ENCODE measurements around the gene ACAT1. TPM values are rescaled to one million over a fixed set of nuclear protein-coding genes. Genes with fewer than 3 reads are reported as not detected.
A peak's percentile ranks its signal among the peaks of the same experiment; 100 is the strongest.
"Not testable (repeated sequence)": the region's sequence is repeated elsewhere in the genome, so short reads cannot be mapped to it uniquely, and the experiment has no call there.

Gene ACAT1
- total and polyA plus RNA-seq, 4 experiments from 2014 or later, result 19.3 to 54.2 (median 31.1) TPM

DNA sequence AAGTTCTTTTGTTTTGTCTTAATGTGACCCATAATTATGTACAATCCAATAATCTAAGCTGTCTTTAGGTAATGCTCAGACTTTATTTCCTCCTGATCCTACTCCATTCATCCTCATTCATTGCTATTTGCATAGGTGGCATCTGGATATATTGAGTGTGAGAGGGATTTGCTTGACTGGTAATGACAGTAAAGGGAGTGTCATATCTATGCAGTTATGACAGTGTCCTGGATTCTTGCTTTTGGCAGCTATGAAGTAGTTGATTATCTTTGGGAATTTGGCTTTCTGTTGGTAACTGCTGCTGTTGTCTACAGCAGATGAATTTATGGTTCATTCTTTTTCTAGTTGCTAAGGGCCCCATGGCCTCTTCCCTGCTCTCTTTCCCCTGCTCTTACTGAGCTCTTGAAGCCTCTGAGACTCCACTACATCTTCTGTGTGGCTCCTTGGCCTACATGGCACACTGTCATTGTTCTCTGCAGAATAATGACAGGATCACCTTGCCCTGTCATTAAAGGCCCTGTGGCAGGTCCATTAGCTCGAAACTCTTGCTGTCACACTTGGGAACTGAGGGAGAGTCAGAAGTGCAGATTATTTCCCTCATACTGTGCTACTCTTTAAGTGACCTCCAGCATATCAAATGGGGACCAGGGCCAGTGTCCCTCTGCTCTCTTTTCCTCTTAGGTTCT lies 20.1 kb upstream of the ACAT1 start:
- CTCF ChIA-PET (ENCODE audit: partially characterized antibody), result no interaction called here
- no peaks in the 10 kb centered on the region for H3K4me1 ChIP-seq (ENCODE audit: insufficient read depth, low read length)
- no peak overlapping the region for H3K4me3 ChIP-seq (ENCODE audit: low read length in 2 of 2)
- H3K36me3 ChIP-seq (ENCODE audit: insufficient read depth, low read length), result peaks cover 13% of the 10 kb centered on the region
- Mint-ChIP-seq H3K4me3 (no peak overlapping the region), H3K27ac (peak overlapping the region in 3 of 7 donors; percentile 29 to 63 (median 47)), H3K27me3 (no peaks in the 10 kb centered on the region), H3K4me1 (no peaks in the 10 kb centered on the region), H3K36me3 (peaks cover 30 to 56% of the 10 kb centered on the region in 2 donors), H3K9me3 (no peaks in the 10 kb centered on the region)
- no peaks in the 10 kb centered on the region for H3K9me3 ChIP-seq (ENCODE audit: control insufficient read depth in 1 of 2, low read length in 2 of 2)
- intact Hi-C loops (cut with micrococcal nuclease), result no loop called here
- DNase-seq, result no peak
- H3K27ac ChIP-seq (ENCODE audit: low read depth, low read length), result no peak overlapping the region
- POLR2A ChIA-PET (ENCODE audit: partially characterized antibody), result no interaction called here
- no peaks in the 10 kb centered on the region for H3K27me3 ChIP-seq (ENCODE audit: insufficient read depth, low read length)

DNA sequence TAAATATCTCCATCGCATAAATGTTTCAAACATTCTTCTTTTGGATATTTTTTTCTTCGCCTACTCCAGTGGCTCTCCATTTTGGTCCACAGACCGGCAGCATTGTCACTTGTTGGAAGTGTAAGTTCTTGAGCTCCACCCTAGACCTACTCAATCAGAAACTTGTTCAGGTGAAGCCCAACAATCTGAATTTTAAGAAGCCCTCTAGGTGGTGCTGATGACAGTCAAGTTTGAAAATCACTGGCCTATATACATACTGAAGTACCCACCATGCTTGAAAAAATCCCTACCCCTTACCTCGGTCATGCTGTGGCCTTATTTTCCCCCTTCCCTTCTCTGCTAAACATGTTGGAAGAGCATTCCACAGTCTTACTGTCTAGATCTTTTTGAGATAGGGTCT lies 10.2 kb upstream of the ACAT1 start:
- no peaks in the 10 kb centered on the region for H3K9me3 ChIP-seq (ENCODE audit: control insufficient read depth in 1 of 2, low read length in 2 of 2)
- intact Hi-C loops (cut with micrococcal nuclease), result no loop called here
- Mint-ChIP-seq H3K27ac (peak overlapping the region in 5 of 7 donors; percentile 16 to 54 (median 43)), H3K27me3 (no peaks in the 10 kb centered on the region), H3K4me3 (no peak overlapping the region), H3K36me3 (peaks cover 2 to 3% of the 10 kb centered on the region in 2 donors), H3K4me1 (peaks cover 0 to 2% (median 0%) of the 10 kb centered on the region in 4 donors), H3K9me3 (peaks cover 0 to 2% (median 0%) of the 10 kb centered on the region in 8 donors)
- H3K36me3 ChIP-seq (ENCODE audit: insufficient read depth, low read length), result no peaks in the 10 kb centered on the region
- no peaks in the 10 kb centered on the region for H3K27me3 ChIP-seq (ENCODE audit: insufficient read depth, low read length)
- H3K4me3 ChIP-seq (ENCODE audit: low read length in 2 of 2), result no peak overlapping the region
- H3K4me1 ChIP-seq (ENCODE audit: insufficient read depth, low read length), result no peaks in the 10 kb centered on the region
- H3K27ac ChIP-seq (ENCODE audit: low read depth, low read length), result no peak overlapping the region
- POLR2A ChIA-PET (ENCODE audit: partially characterized antibody), result interaction anchor here (1.0 to 1.2 kb wide), 2 partner anchors 12 to 34 kb away, joined by 3 read pairs; no protein-coding TSS in a partner anchor
- DNase-seq, result no peak
- CTCF ChIA-PET (ENCODE audit: partially characterized antibody), result no interaction called here

DNA sequence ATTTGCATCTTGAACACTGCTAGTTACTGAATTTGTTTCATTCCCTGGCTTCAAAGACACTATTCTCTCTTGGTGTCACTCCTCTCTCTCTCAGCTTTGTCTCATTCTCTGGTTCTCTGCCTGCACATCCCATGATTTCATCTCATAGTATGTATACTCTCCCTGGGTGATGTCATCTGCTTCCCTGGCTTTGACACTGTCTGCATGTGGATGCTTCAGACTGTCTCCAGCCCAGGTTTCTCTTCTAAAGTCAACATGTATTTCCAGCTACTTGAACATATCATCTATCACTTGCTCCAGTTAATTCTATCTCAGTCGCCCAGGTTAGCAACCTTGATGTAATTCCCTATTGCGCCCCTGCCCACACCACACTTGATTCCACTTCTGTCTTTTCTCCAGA lies 9.3 kb upstream of the ACAT1 start:
- Mint-ChIP-seq H3K4me1 (peaks cover 0 to 2% (median 0%) of the 10 kb centered on the region in 4 donors), H3K36me3 (peaks cover 2 to 3% of the 10 kb centered on the region in 2 donors), H3K27ac (peak overlapping the region in 4 of 7 donors; percentile 2 to 55 (median 30)), H3K4me3 (no peak overlapping the region), H3K27me3 (no peaks in the 10 kb centered on the region), H3K9me3 (peaks cover 0 to 2% (median 0%) of the 10 kb centered on the region in 8 donors)
- POLR2A ChIA-PET (ENCODE audit: partially characterized antibody), result interaction anchor here (1.2 kb wide), 1 partner anchor 33 kb away, joined by 3 read pairs; no protein-coding TSS in a partner anchor
- Histone ChIP-seq H3K36me3 (ENCODE audit: insufficient read depth, low read length) (no peaks in the 10 kb centered on the region), H3K9me3 (ENCODE audit: control insufficient read depth in 1 of 2, low read length in 2 of 2) (no peaks in the 10 kb centered on the region), H3K27me3 (ENCODE audit: insufficient read depth, low read length) (no peaks in the 10 kb centered on the region), H3K4me3 (ENCODE audit: low read length in 2 of 2) (no peak overlapping the region), H3K4me1 (ENCODE audit: insufficient read depth, low read length) (no peaks in the 10 kb centered on the region), H3K27ac (ENCODE audit: low read depth, low read length) (no peak overlapping the region)
- CTCF ChIA-PET (ENCODE audit: partially characterized antibody), result interaction anchor here (1.0 to 1.2 kb wide), 2 partner anchors 9 to 537 kb away, joined by 3 read pairs; partner anchors contain the start of gene ACAT1
- intact Hi-C loops (cut with micrococcal nuclease), result no loop called here
- no peak for DNase-seq

DNA sequence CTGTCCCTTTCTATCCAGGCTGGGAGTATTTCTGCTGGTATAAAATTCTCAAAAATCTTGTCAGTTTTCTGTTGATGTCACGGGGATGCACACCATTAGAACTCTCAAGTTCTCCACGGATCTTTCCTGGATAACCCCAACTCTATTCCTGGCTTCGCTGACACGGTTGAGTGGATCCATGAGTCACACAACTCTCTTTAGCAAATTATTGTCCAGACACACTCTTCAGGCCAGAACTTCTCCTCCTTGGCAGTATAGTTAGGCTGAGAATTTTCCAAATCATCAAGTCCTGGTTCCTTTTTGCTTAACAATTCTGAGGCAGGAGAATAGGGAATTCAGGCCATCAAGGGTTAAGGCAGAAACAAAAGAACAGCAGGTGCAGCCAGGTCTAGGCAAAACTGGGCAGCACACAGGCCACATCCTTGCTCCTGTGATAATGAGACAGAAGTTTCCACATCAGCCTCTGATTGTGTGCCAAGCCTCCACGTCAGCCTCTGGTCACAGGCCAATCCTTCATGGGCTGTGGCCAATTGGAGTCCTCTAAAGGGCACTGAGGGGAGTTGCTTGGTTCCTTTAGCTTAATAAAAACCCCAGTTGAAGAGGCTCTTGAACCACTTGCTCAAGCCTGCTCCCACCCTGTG lies 5.7 kb upstream of the ACAT1 start:
- POLR2A ChIA-PET (ENCODE audit: partially characterized antibody), result no interaction called here
- H3K27ac Mint-ChIP-seq, result peak overlapping the region in 1 of 7 donors; percentile 32
- Histone ChIP-seq H3K27ac (ENCODE audit: low read depth, low read length) (no peak overlapping the region), H3K27me3 (ENCODE audit: insufficient read depth, low read length) (no peaks in the 10 kb centered on the region), H3K4me3 (ENCODE audit: low read length in 2 of 2) (no peak overlapping the region), H3K9me3 (ENCODE audit: control insufficient read depth in 1 of 2, low read length in 2 of 2) (no peaks in the 10 kb centered on the region), H3K36me3 (ENCODE audit: insufficient read depth, low read length) (no peaks in the 10 kb centered on the region), H3K4me1 (ENCODE audit: insufficient read depth, low read length) (peaks cover under 1% of the 10 kb centered on the region)
- intact Hi-C loops (cut with micrococcal nuclease), result no loop called here
- peaks cover 0 to 3% of the 10 kb centered on the region in 2 donors for H3K36me3 Mint-ChIP-seq
- no peak overlapping the region for H3K4me3 Mint-ChIP-seq
- CTCF ChIA-PET (ENCODE audit: partially characterized antibody), result no interaction called here
- no peak for DNase-seq
- peaks cover 0 to 2% (median 0%) of the 10 kb centered on the region in 8 donors for H3K9me3 Mint-ChIP-seq
- peaks cover 0 to 3% (median 2%) of the 10 kb centered on the region in 4 donors for H3K4me1 Mint-ChIP-seq
- no peaks in the 10 kb centered on the region for H3K27me3 Mint-ChIP-seq

DNA sequence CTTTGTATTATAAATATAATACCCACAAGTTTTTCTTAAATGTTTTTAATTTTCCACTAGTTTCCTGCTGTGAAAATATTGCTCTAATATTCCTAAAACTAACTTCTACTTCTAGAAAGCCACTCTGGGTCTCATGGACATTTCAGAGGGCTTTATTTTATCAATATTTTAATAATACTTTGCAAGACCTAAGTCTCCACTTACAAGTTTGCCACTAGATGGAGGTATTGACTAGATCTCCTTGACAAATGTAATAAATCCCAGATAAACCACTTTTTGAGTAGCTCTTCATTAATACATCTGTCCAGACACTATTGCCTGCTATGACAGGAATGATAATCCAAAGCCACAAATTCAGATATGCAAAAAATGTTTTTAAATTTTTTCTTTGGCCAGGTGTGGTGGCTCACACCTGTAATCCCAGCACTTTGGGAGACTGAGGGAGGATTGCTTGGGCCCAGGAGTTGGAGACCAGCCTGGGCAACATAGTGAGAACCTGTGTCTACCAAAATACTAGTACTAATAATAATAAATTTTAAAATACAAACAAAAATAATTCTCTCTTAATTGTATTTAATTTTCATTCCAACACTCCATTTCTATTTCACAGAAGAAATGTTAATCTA lies 3.5 kb upstream of the ACAT1 start:
- Mint-ChIP-seq H3K27me3 (no peaks in the 10 kb centered on the region), H3K9me3 (no peaks in the 10 kb centered on the region), H3K4me1 (peaks cover 11 to 22% (median 12%) of the 10 kb centered on the region in 4 donors), H3K27ac (no peak overlapping the region), H3K4me3 (no peak overlapping the region), H3K36me3 (peaks cover 0 to 3% of the 10 kb centered on the region in 2 donors)
- H3K27me3 ChIP-seq (ENCODE audit: insufficient read depth, low read length), result no peaks in the 10 kb centered on the region
- DNase-seq, result peak in 3 of 5 donors; percentile 24 to 29 (median 27)
- H3K4me1 ChIP-seq (ENCODE audit: insufficient read depth, low read length), result peaks cover 17% of the 10 kb centered on the region
- H3K27ac ChIP-seq (ENCODE audit: low read depth, low read length), result no peak overlapping the region
- no peak overlapping the region for H3K4me3 ChIP-seq (ENCODE audit: low read length in 2 of 2)
- no peaks in the 10 kb centered on the region for H3K9me3 ChIP-seq (ENCODE audit: control insufficient read depth in 1 of 2, low read length in 2 of 2)
- ChIA-PET CTCF (ENCODE audit: partially characterized antibody) (interaction anchor here (0.5 to 2.7 kb wide), 12 partner anchors 8 to 617 kb away, joined by 3 to 21 read pairs (median 6); partner anchors contain the start of genes CUL5 and DDX10), POLR2A (ENCODE audit: partially characterized antibody) (interaction anchor here (0.9 to 1.8 kb wide), 2 partner anchors 106 to 119 kb away, joined by 4 to 6 read pairs; no protein-coding TSS in a partner anchor)
- no peaks in the 10 kb centered on the region for H3K36me3 ChIP-seq (ENCODE audit: insufficient read depth, low read length)
- intact Hi-C loops (cut with micrococcal nuclease), result loop anchor here (1.0 kb wide), 1 partner anchor 530 kb away; no protein-coding TSS in a partner anchor

DNA sequence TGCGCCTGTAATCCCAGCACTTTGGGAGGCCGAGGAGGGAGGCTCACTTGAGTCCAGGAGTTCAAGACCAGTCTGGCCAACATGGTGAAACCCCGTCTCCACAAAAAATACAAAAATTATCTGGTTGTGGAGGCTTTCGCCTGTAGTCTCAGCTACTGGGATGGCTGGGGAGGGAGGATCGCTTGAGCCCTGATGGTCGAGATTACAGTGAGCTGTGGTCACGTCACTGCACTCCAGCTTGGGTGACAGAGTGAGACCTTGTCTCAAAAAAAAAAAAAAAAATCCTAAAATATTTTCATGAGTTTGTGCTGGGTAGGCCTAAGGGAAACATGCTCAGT lies 462 bp upstream of the ACAT1 start:
- Mint-ChIP-seq H3K27ac (peak overlapping the region in 6 of 7 donors; percentile 50 to 92 (median 86)), H3K4me1 (peaks cover 32 to 49% (median 36%) of the 10 kb centered on the region in 4 donors), H3K4me3 (peak overlapping the region; percentile 77 to 96 (median 92))
- intact Hi-C loops (cut with micrococcal nuclease), result loop anchor here (1.0 to 5.0 kb wide), 6 partner anchors 15 to 546 kb away; partner anchors contain the start of genes ATM, C11orf65, CUL5 and DDX10
- Histone ChIP-seq H3K4me3 (ENCODE audit: low read length in 2 of 2) (peak overlapping the region; percentile 85 to 91), H3K27ac (ENCODE audit: low read depth, low read length) (peak overlapping the region; percentile 71), H3K4me1 (ENCODE audit: insufficient read depth, low read length) (peaks cover 41% of the 10 kb centered on the region)
- DNase-seq; H3K9me3 Mint-ChIP-seq; POLR2A ChIA-PET (ENCODE audit: partially characterized antibody); H3K9me3 ChIP-seq (ENCODE audit: control insufficient read depth in 1 of 2, low read length in 2 of 2); H3K27me3 Mint-ChIP-seq; H3K36me3 ChIP-seq (ENCODE audit: insufficient read depth, low read length); H3K27me3 ChIP-seq (ENCODE audit: insufficient read depth, low read length); H3K36me3 Mint-ChIP-seq: not testable (repeated sequence)
- CTCF ChIA-PET (ENCODE audit: partially characterized antibody), result interaction anchor here (1.3 kb wide), 2 partner anchors 8 to 39 kb away, joined by 3 read pairs; no protein-coding TSS in a partner anchor

Data from CD4-positive, alpha-beta memory T cell (primary cell).